H1 (cell line): ENCODE data around the gene IQCM. TPM values are rescaled to one million over a fixed set of nuclear protein-coding genes. Genes with fewer than 3 reads are reported as not detected.

ENCODE experiments used
- CBX8 ChIP-seq: fragments of 300-800, 300-1000 bp; sonication (generic); IDR thresholded peaks from 2 replicates; pipeline ENCODE4 v1.7.1; 2016; ENCODE audit warnings: low read depth, low read length, borderline replicate concordance
- polyA plus RNA-seq, 7 experiments: library from polyadenylated mRNA; depleted of rRNA in 3 of 7; stranded (reverse) in 5 of 7; unstranded in 2 of 7; fragments of >200 nt in 5 of 7; fragments of 200-250 nt in 2 of 7; gene quantifications; 1 replicate in 5 of 7; 2 replicates in 1 of 7; 4 replicates in 1 of 7; pipeline versions ENCODE4 v1.2.1 to v1.2.3, GENCODE V29; 2011 to 2013; ENCODE audit warnings: missing spikeins in 2 of 7, mixed read lengths in 2 of 7
- total RNA-seq: library from RNA; stranded (reverse); fragmentation: NEBNext Ultra II Directional; extraction: Animal tissue kit (Norgen Biotek cat#: 25700); gene quantifications from 2 replicates; pipeline ENCODE4 v1.2.1, GENCODE V29; 2021

Gene IQCM
- total and polyA plus RNA-seq, 2 of the 8 experiments (the other 6 are each of a cell fraction or from before 2014, with no cell fraction given): not detected

DNA sequence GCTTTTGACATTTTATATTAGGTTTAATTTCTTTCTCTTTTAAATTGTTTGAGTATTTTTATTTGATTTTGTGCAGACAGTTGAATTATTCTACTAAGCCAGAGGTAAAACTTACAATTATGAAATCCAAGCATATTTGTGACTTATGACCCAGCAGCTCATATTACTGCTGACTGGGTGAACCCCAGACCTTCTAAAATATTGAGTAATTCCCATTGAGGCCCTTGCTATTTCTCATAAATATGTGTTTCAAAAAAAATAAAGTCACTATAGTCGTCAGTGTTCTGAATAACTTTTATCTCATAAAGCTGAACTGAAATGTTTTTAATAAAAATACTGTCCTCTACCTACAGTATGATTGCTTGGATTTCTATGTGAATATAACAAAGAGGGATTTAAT lies 303.1 kb downstream of the IQCM start (continued):
- TF ChIP-seq CBX8: no peak
